K562 (cell line): ENCODE data around the gene MPST. TPM values are rescaled to one million over a fixed set of nuclear protein-coding genes. Genes with fewer than 3 reads are reported as not detected.

Experiments
- ETS2 ChIP-seq: IDR thresholded peaks from 2 replicates; pipeline ENCODE4 v1.6.1; 2016; ENCODE audit warnings: borderline replicate concordance, missing genetic modification characterization, mild to moderate bottlenecking, moderate library complexity, missing compliant biosample characterization; ENCODE audit not compliant: poor library complexity, severe bottlenecking
- KLF16 ChIP-seq: IDR thresholded peaks from 2 replicates; pipeline ENCODE4 v1.6.1; 2016; ENCODE audit warnings: antibody characterized with exemption
- NFIC ChIP-seq: fragments of 450-650 bp; IDR thresholded peaks from 2 replicates; pipeline ENCODE4 v1.6.1; 2017; ENCODE audit warnings: mild to moderate bottlenecking, inconsistent platforms
- RNF2 ChIP-seq: sonication (generic); IDR thresholded peaks from 2 replicates; pipeline ENCODE4 v1.6.1; 2016
- polyA plus RNA-seq, 8 experiments: library from polyadenylated mRNA; depleted of rRNA in 4 of 8; stranded (reverse) in 5 of 8; unstranded in 3 of 8; fragments of >200 nt; fragmentation: Nextera tagmentation in 2 of 8; fragmentation: Illumina TruSeq in 1 of 8; extraction: Ambion mirVana in 2 of 8; extraction: Trizol in 1 of 8; gene quantifications; 2 replicates each; pipeline versions ENCODE4 v1.2.1 to v1.2.3, GENCODE V29; 2011 to 2014; ENCODE audit warnings: inconsistent platforms in 1 of 8, missing spikeins in 1 of 8
- total RNA-seq, 7 experiments: library from RNA; depleted of rRNA in 6 of 7; stranded (reverse); fragments of >200 nt in 6 of 7; fragmentation: Illumina TruSeq in 2 of 7; extraction: Trizol in 2 of 7; gene quantifications; 2 replicates each; pipeline versions ENCODE4 v1.2.1 to v1.2.3, GENCODE V29; 2011 to 2021; ENCODE audit warnings: low replicate concordance in 1 of 7
- TF ChIP-seq, protein P1 (sequence below): sonication (generic); formaldehyde crosslinking; IDR thresholded peaks from 2 replicates; pipeline ENCODE4 v1.8.0; 2023; ENCODE audit warnings: missing genetic modification reagents, mild to moderate bottlenecking, borderline replicate concordance
- TF ChIP-seq, protein P2 (sequence below), 2 experiments: fragments of 450-650 bp in 1 of 2; sonication (generic) in 1 of 2; formaldehyde crosslinking in 1 of 2; IDR thresholded peaks; 2 replicates each; pipeline versions ENCODE4 v1.7.1 to v1.9.0; 2016 to 2022; ENCODE audit warnings: inconsistent platforms in 1 of 2, mild to moderate bottlenecking in 1 of 2, missing genetic modification reagents in 1 of 2
- TF ChIP-seq, protein P3 (sequence below): fragments of 450-650 bp; IDR thresholded peaks from 2 replicates; pipeline ENCODE4 v1.6.1; 2017; ENCODE audit warnings: antibody characterized with exemption, mild to moderate bottlenecking

Gene MPST
- total and polyA plus RNA-seq, 9 of the 15 experiments (the other 6 are each of a cell fraction or from before 2014, with no cell fraction given): 0.65 to 104 (median 24.3) TPM

DNA sequence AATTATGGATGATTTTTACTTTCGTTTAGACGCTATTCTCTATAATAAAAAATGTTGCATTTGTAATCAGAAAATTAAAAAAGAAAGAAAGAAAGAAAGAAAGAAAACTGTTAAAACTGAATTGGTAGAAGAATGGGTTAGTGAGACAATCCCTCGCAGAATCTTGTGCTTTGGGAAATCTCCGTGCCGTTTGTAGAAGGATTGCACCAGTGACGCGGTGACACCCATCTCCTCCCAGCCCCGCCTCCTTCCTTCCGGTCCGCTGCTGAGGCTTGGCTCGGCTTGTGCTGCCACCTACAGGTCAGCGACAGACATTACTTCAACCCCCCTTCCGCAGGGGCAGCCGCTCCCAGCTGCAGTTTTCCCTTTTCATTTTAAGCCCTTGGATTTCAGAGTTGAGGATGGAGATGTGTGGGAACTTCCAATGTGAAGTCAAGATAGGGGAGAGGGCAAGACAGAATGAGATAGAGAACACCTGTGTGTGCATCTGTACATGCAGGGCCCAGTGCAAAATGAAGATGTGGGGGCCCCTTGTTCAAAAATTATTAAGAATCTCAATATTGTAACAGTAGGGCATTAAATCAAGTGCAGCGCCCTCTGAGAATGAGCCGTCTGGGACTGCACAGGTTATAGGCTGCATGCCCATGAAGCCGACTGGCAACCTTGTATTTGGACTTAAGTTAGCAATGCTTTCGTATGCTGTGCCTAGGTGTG is 41.4 kb upstream of the MPST start (continued):
- TF ChIP-seq, protein P1, sequence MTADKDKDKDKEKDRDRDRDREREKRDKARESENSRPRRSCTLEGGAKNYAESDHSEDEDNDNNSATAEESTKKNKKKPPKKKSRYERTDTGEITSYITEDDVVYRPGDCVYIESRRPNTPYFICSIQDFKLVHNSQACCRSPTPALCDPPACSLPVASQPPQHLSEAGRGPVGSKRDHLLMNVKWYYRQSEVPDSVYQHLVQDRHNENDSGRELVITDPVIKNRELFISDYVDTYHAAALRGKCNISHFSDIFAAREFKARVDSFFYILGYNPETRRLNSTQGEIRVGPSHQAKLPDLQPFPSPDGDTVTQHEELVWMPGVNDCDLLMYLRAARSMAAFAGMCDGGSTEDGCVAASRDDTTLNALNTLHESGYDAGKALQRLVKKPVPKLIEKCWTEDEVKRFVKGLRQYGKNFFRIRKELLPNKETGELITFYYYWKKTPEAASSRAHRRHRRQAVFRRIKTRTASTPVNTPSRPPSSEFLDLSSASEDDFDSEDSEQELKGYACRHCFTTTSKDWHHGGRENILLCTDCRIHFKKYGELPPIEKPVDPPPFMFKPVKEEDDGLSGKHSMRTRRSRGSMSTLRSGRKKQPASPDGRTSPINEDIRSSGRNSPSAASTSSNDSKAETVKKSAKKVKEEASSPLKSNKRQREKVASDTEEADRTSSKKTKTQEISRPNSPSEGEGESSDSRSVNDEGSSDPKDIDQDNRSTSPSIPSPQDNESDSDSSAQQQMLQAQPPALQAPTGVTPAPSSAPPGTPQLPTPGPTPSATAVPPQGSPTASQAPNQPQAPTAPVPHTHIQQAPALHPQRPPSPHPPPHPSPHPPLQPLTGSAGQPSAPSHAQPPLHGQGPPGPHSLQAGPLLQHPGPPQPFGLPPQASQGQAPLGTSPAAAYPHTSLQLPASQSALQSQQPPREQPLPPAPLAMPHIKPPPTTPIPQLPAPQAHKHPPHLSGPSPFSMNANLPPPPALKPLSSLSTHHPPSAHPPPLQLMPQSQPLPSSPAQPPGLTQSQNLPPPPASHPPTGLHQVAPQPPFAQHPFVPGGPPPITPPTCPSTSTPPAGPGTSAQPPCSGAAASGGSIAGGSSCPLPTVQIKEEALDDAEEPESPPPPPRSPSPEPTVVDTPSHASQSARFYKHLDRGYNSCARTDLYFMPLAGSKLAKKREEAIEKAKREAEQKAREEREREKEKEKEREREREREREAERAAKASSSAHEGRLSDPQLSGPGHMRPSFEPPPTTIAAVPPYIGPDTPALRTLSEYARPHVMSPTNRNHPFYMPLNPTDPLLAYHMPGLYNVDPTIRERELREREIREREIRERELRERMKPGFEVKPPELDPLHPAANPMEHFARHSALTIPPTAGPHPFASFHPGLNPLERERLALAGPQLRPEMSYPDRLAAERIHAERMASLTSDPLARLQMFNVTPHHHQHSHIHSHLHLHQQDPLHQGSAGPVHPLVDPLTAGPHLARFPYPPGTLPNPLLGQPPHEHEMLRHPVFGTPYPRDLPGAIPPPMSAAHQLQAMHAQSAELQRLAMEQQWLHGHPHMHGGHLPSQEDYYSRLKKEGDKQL (CRISPR knock-in tag): no peak
- TF ChIP-seq RNF2 (no peak), KLF16 (0 out of 2 replicates have a peak, but pooled peaks have one; percentile 12), NFIC (no peak), ETS2 (tag) (no peak)
- TF ChIP-seq, protein P2, sequence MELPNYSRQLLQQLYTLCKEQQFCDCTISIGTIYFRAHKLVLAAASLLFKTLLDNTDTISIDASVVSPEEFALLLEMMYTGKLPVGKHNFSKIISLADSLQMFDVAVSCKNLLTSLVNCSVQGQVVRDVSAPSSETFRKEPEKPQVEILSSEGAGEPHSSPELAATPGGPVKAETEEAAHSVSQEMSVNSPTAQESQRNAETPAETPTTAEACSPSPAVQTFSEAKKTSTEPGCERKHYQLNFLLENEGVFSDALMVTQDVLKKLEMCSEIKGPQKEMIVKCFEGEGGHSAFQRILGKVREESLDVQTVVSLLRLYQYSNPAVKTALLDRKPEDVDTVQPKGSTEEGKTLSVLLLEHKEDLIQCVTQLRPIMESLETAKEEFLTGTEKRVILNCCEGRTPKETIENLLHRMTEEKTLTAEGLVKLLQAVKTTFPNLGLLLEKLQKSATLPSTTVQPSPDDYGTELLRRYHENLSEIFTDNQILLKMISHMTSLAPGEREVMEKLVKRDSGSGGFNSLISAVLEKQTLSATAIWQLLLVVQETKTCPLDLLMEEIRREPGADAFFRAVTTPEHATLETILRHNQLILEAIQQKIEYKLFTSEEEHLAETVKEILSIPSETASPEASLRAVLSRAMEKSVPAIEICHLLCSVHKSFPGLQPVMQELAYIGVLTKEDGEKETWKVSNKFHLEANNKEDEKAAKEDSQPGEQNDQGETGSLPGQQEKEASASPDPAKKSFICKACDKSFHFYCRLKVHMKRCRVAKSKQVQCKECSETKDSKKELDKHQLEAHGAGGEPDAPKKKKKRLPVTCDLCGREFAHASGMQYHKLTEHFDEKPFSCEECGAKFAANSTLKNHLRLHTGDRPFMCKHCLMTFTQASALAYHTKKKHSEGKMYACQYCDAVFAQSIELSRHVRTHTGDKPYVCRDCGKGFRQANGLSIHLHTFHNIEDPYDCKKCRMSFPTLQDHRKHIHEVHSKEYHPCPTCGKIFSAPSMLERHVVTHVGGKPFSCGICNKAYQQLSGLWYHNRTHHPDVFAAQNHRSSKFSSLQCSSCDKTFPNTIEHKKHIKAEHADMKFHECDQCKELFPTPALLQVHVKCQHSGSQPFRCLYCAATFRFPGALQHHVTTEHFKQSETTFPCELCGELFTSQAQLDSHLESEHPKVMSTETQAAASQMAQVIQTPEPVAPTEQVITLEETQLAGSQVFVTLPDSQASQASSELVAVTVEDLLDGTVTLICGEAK (IDR thresholded peaks at IDR 0.05): peak; percentile 59
- TF ChIP-seq, protein P2 (CRISPR knock-in tag; IDR thresholded peaks at IDR 0.05): no peak
- TF ChIP-seq, protein P3, sequence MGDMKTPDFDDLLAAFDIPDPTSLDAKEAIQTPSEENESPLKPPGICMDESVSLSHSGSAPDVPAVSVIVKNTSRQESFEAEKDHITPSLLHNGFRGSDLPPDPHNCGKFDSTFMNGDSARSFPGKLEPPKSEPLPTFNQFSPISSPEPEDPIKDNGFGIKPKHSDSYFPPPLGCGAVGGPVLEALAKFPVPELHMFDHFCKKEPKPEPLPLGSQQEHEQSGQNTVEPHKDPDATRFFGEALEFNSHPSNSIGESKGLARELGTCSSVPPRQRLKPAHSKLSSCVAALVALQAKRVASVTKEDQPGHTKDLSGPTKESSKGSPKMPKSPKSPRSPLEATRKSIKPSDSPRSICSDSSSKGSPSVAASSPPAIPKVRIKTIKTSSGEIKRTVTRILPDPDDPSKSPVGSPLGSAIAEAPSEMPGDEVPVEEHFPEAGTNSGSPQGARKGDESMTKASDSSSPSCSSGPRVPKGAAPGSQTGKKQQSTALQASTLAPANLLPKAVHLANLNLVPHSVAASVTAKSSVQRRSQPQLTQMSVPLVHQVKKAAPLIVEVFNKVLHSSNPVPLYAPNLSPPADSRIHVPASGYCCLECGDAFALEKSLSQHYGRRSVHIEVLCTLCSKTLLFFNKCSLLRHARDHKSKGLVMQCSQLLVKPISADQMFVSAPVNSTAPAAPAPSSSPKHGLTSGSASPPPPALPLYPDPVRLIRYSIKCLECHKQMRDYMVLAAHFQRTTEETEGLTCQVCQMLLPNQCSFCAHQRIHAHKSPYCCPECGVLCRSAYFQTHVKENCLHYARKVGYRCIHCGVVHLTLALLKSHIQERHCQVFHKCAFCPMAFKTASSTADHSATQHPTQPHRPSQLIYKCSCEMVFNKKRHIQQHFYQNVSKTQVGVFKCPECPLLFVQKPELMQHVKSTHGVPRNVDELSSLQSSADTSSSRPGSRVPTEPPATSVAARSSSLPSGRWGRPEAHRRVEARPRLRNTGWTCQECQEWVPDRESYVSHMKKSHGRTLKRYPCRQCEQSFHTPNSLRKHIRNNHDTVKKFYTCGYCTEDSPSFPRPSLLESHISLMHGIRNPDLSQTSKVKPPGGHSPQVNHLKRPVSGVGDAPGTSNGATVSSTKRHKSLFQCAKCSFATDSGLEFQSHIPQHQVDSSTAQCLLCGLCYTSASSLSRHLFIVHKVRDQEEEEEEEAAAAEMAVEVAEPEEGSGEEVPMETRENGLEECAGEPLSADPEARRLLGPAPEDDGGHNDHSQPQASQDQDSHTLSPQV: no peak
